T-helper 2 cell treated with Interferon-gamma antibody and Interleukin-4, amounts not matched to agents 100 ng/mL and 5 ng/mL, for 36 hours (primary cell): ENCODE results near the gene SYT14. TPM values are rescaled to one million over a fixed set of nuclear protein-coding genes. Genes with fewer than 3 reads are reported as not detected.
"Not testable (repeated sequence)": the region's sequence is repeated elsewhere in the genome, so short reads cannot be mapped to it uniquely, and the experiment has no call there.

ENCODE experiments used
- intact Hi-C: fragments of 100-400 bp; cut with micrococcal nuclease; formaldehyde crosslinking; loops from one replicate; pipeline ENCODE4 v1.15.1; 2023
- total RNA-seq: library from RNA; stranded (reverse); gene quantifications from 2 replicates; pipeline ENCODE4 v1.2.3, GENCODE V29; 2022

SYT14 gene
- total RNA-seq, 1 donor from 2014 or later: not detected

GRCh38 chr1:210024282-210024681 is 86.3 kb downstream of the SYT14 start:
- intact Hi-C loops: no loop called here

- intact Hi-C loops: no loop called here
Observed at GRCh38 chr1:210024996-210025395, 87.0 kb downstream of the SYT14 start.

- intact Hi-C loops: no loop called here
Observed at GRCh38 chr1:210025870-210026269, 87.9 kb downstream of the SYT14 start.

GRCh38 chr1:210027994-210028393 is 90.0 kb downstream of the SYT14 start:
- intact Hi-C loops: no loop called here

- intact Hi-C loops: no loop called here
Observed at GRCh38 chr1:210031473-210031872, 93.5 kb downstream of the SYT14 start.

- intact Hi-C loops: no loop called here
Observed at GRCh38 chr1:210043058-210043457, 105.0 kb downstream of the SYT14 start.

GRCh38 chr1:210049616-210050015 is 111.6 kb downstream of the SYT14 start:
- intact Hi-C loops: no loop called here

- intact Hi-C loops: not testable (repeated sequence)
Observed at GRCh38 chr1:210050491-210050890, 112.5 kb downstream of the SYT14 start.

GRCh38 chr1:210053126-210053525 is 115.1 kb downstream of the SYT14 start:
- intact Hi-C loops: no loop called here

- intact Hi-C loops: no loop called here
Observed at GRCh38 chr1:210057593-210057992, 119.6 kb downstream of the SYT14 start.

GRCh38 chr1:210061992-210062391 is 124.0 kb downstream of the SYT14 start:
- intact Hi-C loops: no loop called here

GRCh38 chr1:210070531-210070930 is 132.5 kb downstream of the SYT14 start:
- intact Hi-C loops: no loop called here

- intact Hi-C loops: no loop called here
Observed at GRCh38 chr1:210072129-210072528, 134.1 kb downstream of the SYT14 start.

- intact Hi-C loops: no loop called here
Observed at GRCh38 chr1:210072896-210073504, 135.0 kb downstream of the SYT14 start.

- intact Hi-C loops: no loop called here
Observed at GRCh38 chr1:210074904-210075303, 136.9 kb downstream of the SYT14 start.

GRCh38 chr1:210076620-210077019 is 138.6 kb downstream of the SYT14 start:
- intact Hi-C loops: no loop called here

GRCh38 chr1:210081494-210081893 is 143.5 kb downstream of the SYT14 start:
- intact Hi-C loops: no loop called here

GRCh38 chr1:210085359-210085758 is 147.3 kb downstream of the SYT14 start:
- intact Hi-C loops: no loop called here

- intact Hi-C loops: no loop called here
Observed at GRCh38 chr1:210087058-210087457, 149.0 kb downstream of the SYT14 start.

- intact Hi-C loops: no loop called here
Observed at GRCh38 chr1:210089855-210090254, 151.8 kb downstream of the SYT14 start.

GRCh38 chr1:210092366-210092765 is 154.3 kb downstream of the SYT14 start:
- intact Hi-C loops: no loop called here

- intact Hi-C loops: no loop called here
Observed at GRCh38 chr1:210093461-210093860, 155.4 kb downstream of the SYT14 start.

GRCh38 chr1:210098356-210098755 is 160.3 kb downstream of the SYT14 start:
- intact Hi-C loops: no loop called here

GRCh38 chr1:210099921-210100320 is 161.9 kb downstream of the SYT14 start:
- intact Hi-C loops: no loop called here
